M059J (cell line): ENCODE results near the gene MXRA8. TPM values are rescaled to one million over a fixed set of nuclear protein-coding genes. Genes with fewer than 3 reads are reported as not detected.

Experiments
- DNase-seq: peaks from one replicate; pipeline ENCODE4 v3.0.0-alpha.2; 2012; ENCODE audit warnings: low read depth
- total RNA-seq: library from RNA; depleted of rRNA; stranded (reverse); fragments of >200 nt; shearing (Covaris generic); gene quantifications from 2 replicates; pipeline ENCODE4 v1.2.3, GENCODE V29; 2014

MXRA8 gene
- total RNA-seq, 1 experiment from 2014 or later: 0.25 TPM

DNA sequence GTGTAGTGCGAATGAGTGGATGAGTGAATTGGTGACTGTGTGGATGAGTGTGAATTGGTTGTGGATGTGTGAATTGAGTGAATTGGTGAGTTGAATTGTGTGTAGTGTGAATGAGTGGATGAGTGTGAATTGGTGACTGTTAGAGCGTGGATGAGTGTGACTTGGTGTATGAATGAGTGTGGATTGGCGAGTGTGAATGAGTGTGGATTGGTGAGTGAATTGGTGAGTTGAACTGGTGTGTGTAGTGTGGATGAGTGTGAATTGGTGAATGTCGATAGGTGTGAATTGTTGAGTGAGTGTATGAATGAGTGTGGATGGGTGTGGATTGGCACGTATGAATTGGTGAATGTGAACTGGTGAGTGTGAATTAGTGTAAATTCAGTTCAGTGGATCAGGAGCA lies 9.0 kb upstream of the MXRA8 start:
- no peak for DNase-seq

DNA sequence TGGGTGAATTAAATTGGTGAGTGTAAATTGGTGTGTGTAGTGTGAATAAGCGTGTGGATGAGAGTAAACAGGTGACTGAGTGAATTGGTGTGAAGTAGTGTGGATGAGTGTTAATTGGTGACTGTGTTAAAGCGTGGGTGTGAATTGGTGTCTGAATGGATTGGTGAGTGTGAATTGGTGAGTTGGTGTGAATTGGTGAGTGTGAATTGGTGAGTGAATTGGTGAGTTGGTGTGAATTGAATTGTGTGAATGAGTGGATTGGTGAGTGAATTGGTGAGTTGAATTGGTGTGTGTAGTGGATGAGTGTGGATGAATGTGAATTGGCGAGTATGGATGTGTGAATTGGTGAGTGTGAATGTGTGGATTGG lies 8.3 kb upstream of the MXRA8 start:
- DNase-seq: no peak

GRCh38 chr1:1365875-1366698 lies 7.7 kb upstream of the MXRA8 start:
- DNase-seq: no peak

DNA sequence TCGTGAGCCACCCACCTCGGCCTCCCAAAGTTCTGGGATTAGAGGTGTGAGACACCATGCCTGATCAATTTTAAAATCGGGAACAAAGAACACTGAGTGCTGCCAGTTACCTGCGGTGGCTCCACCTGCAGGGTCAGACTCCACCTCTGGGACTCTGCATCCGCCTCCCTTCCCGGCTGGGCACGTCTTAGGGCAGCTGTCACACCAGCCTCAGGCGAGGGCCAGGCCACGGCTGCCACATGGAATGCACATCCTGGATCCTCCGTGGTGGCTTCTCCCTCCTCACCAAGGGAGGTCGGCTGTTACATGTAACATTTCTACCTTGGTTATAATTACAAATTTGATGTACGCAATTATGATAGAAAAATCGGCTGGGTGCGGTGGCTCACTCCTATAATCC lies 5.9 kb upstream of the MXRA8 start:
- peak; percentile 19 for DNase-seq

DNA sequence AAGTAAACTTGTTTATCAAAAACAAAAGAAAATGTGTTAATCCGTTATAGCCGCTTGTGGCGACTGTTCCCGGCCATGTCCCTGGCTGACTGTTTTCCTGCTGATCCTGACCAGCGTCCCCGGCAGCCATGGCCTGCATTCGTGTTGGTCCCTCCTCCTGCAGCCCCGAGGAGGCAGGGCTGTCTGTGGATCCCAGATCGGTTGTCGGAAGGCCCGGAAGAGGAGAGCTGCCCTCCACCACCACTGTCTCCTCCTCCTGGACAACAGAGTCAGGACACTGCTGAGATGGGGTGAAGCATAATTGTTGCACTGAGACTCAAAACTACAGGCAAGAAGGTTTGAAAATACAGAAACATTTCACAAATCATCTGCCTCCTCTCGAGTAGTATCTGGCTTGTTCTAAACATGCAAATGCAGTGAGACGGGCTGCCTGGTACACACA lies 3.6 kb upstream of the MXRA8 start:
- DNase-seq: no peak

DNA sequence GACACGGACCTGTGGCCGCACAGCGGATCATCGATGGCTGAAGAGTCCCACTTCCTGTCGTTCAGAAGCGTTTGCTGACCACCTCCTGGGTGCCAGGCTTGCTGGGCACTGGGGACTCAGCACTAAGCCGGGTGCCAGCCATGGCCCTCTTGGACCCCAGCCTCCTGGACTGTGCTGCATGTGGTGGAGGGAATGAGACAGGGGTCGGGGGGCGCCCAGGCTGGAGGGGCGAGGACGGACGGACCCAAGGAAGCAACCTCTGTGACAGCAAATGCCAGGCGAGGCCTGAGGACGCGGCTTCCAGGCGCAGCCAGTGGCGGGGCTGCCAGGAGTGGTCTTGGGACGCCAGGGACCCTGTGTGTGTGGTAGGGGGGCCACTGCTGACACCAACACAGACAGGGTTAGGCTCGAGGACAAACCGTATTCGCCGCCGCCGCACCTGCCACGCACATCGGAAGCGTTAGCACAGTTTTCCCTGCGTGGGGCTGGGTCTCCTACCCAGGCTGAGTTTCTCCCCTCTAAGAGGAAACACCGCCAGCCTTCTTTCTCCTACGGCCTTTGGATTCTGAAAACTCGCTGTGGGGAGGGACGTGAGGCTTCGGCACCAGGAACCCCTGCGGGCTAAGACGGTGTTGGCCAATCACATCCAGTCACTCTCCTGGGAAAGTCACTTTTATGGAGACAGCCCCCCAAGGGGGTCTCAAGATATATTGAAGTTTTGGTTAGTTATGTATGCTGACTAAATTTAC lies 3.1 kb upstream of the MXRA8 start:
- DNase-seq: no peak

- DNase-seq: peak; percentile 95
Measured at GRCh38 chr1:1360506-1361169, 2.3 kb upstream of the MXRA8 start.

DNA sequence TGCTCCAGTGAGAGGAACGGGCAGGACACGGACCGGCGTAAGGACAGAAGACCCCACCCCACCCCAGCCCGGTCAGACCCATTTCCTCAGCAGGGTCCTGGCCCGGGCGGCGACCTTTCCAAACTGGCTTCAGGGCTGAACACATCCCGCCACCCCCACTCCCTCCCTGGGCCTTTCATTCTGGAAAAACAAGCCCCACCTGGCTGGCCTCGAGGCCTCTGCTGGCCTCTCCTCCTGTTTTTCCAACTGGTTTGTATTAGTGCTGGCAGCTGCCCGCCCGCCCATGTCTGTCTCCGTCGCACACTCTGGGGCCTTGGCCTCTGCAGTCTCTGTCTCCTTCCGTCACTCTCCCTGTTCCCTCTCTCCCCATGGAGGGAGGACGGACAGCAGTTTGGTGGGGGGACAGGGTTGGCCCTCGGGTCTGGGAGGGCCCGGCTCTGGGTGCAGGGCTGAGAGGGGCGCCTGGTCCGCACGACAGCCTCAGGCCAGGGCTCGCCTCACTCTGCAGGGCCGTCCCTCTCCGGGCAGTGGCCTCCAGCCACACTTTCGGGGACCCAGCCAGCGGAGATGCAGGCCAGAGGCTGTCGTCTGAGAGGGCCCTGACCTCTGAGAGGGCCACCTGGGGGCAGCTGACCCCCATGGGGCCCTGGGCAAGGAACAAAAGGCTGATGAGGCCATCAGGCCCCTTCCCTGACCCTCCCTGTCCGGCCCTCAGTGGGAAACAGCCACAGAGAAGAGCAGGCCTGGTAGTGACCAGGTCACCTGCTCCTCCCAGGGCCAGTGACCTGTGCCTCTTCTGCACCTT lies 1.5 kb upstream of the MXRA8 start:
- DNase-seq: no peak

GRCh38 chr1:1359308-1359663 lies 931 bp upstream of the MXRA8 start:
- peak; percentile 49 for DNase-seq

GRCh38 chr1:1357871-1358432 lies 403 bp downstream of the MXRA8 start:
- no peak for DNase-seq

DNA sequence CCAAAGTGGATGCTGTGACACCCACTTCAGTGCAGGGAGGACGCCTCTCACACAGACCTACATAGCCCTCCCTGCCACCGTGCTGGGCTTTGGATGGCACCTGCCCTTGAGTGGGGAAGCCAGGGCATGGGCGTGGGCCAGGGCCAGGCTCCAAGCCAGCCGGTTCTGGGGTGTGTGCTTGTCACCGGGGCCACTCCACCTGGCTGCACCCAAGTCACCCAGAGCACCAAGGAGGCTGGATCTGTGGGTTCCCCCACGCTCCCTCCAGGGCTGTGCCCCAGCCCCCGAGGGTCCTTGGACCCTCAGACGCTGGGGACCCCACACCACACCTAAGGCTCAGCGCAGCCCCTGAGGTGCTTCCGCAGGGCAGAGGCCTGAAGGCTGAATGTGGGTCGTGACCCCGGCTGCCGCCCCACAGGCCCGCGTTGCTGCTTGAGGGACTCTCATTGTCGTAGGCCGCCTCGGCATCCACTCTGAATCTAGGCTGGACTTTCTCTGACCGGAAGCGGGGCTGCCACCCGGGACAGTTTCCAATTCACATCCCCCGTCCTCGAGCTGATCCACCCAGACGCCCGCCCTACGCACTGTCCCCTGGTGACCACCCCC lies 1.5 kb downstream of the MXRA8 start:
- DNase-seq: peak; percentile 22

GRCh38 chr1:1356166-1356795 lies 2.1 kb downstream of the MXRA8 start:
- DNase-seq: no peak

- peak; percentile 25 for DNase-seq
Measured at GRCh38 chr1:1355416-1355815, 2.9 kb downstream of the MXRA8 start.

DNA sequence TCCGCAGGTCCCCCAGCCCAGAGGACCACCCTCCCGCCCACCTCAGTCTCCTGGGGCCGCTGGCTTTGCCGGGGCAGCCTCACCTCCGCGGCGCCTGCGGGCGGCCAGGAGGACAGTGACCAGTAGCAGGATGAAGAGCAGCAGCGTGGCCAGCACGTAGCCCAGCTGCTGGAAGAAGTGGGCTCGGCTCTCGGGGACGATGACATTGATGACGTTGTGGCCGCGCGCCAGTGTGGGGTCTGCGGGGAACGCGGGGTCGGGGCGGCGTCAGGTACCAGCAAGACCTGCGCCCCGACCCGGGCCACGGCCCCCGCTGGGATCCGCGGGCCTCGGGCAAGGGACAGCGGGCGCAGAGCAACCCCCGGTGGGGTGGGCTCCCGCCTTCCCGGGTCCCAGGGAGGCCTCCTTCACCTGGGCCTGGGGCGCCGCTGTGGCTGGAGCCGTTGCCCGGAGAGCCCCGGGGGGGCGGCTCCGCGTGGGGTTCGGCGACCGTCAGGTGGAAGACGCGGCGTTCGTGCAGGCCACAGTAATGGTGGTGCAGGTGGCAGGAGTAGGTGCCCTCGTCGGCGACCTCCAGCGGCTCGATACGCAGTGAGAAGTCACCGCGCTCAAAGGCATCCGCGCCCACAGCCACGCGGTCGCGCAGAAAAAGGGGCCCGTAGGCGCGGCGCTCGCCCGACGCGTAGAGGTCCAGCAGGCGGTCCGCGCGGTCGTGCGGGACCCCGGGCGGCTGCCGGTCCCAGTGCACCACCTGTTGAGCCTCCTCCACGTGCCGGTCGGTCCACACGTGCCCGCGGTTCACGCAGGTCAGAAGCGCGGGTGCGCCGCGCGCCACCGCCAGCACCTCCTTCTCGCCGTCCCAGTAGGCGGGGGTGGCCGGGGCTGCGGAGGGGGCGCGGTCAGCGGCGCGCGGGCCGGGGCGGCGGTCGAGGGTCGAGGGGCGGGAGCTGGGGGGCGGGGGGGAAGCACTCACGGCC lies 3.8 kb downstream of the MXRA8 start:
- DNase-seq: no peak

GRCh38 chr1:1353389-1354151 lies 4.8 kb downstream of the MXRA8 start:
- DNase-seq: peak; percentile 18

- DNase-seq: no peak
Measured at GRCh38 chr1:1352786-1353388, 5.5 kb downstream of the MXRA8 start.

GRCh38 chr1:1351511-1352427 lies 6.6 kb downstream of the MXRA8 start:
- peak; percentile 22 for DNase-seq
